D721Med (cell line): Measurements from ENCODE around the gene SPAM1.
"Not testable (repeated sequence)": the region's sequence is repeated elsewhere in the genome, so short reads cannot be mapped to it uniquely, and the experiment has no call there.

Source experiments
- DNase-seq: peaks from one replicate; pipeline ENCODE4 v3.0.0; 2011; ENCODE audit warnings: low spot score; ENCODE audit not compliant: insufficient read length
- FAIRE-seq: peaks from 2 replicates; lab custom pipeline; 2011; peaks lifted over from hg19 to GRCh38; lab: Jason Lieb, UNC
- CTCF ChIP-seq: IDR thresholded peaks from 2 replicates; pipeline ENCODE4 v1.5.1; 2012; ENCODE audit warnings: mild to moderate bottlenecking, control low read depth; ENCODE audit not compliant: insufficient read depth; ENCODE audit errors: missing control alignments

Gene SPAM1

GRCh38 chr7:123995617-123996326 is 70.7 kb downstream of the SPAM1 start:
- no peak for TF ChIP-seq CTCF
- FAIRE-seq, result no peak
- DNase-seq, result no peak

GRCh38 chr7:123996327-123996625 is 71.2 kb downstream of the SPAM1 start:
- no peak for TF ChIP-seq CTCF
- no peak for DNase-seq
- FAIRE-seq, result no peak

- no peak for TF ChIP-seq CTCF
- DNase-seq (no peak), FAIRE-seq (no peak)
Observed at GRCh38 chr7:123998921-123999320, 73.9 kb downstream of the SPAM1 start.

- TF ChIP-seq CTCF, result no peak
- DNase-seq, result no peak
- FAIRE-seq, result no peak
Observed at GRCh38 chr7:123999703-124000102, 74.7 kb downstream of the SPAM1 start.

GRCh38 chr7:124008296-124008695 is 83.3 kb downstream of the SPAM1 start:
- not testable (repeated sequence) for DNase-seq, FAIRE-seq

GRCh38 chr7:124009321-124009720 is 84.3 kb downstream of the SPAM1 start:
- FAIRE-seq, result no peak
- TF ChIP-seq CTCF, result no peak
- no peak for DNase-seq
